GM23338 (cell line): ENCODE results near the gene FGF1. TPM values are rescaled to one million over a fixed set of nuclear protein-coding genes. Genes with fewer than 3 reads are reported as not detected.

Experiments
- ATAC-seq: fragments of 200-7000 bp; cut with Tn5 transposase; 3 replicates; pipeline ENCODE4 v1.9.1; 2020
- DNase-seq: peaks from one replicate; pipeline ENCODE4 v3.0.0-alpha.2; 2015; ENCODE audit warnings: low spot score
- H2AFZ ChIP-seq: fragments of 200-600 bp; sonication (generic); 2 replicates; pipeline ENCODE4 v1.8.0; 2016; ENCODE audit warnings: antibody characterized with exemption, mild to moderate bottlenecking, moderate library complexity
- H3F3A ChIP-seq: fragments of 200-600 bp; sonication (generic); replicated peaks from 2 replicates; pipeline ENCODE4 v1.8.0; 2017; ENCODE audit warnings: antibody characterized with exemption, mixed run types, low read depth
- H3K27ac ChIP-seq: fragments of 200-600 bp; sonication (generic); 2 replicates; pipeline ENCODE4 v1.6.1; 2016; ENCODE audit warnings: low read depth
- H3K27me3 ChIP-seq: fragments of 200-600 bp; sonication (generic); 2 replicates; pipeline ENCODE4 v1.8.0; 2016; ENCODE audit warnings: mild to moderate bottlenecking, mixed run types, moderate library complexity; ENCODE audit not compliant: insufficient read depth
- H3K36me3 ChIP-seq: fragments of 200-600 bp; sonication (generic); 2 replicates; pipeline ENCODE4 v1.8.0; 2016; ENCODE audit warnings: mild to moderate bottlenecking; ENCODE audit not compliant: insufficient read depth
- H3K4me1 ChIP-seq: fragments of 200-600 bp; sonication (generic); 2 replicates; pipeline ENCODE4 v1.8.0; 2016; ENCODE audit warnings: mild to moderate bottlenecking, moderate library complexity; ENCODE audit not compliant: insufficient read depth
- H3K4me2 ChIP-seq: fragments of 200-600 bp; sonication (generic); 2 replicates; pipeline ENCODE4 v1.7.1; 2017; ENCODE audit warnings: mixed run types
- H3K4me3 ChIP-seq: fragments of 200-600 bp; sonication (generic); 2 replicates; pipeline ENCODE4 v1.6.1; 2016; ENCODE audit warnings: mixed run types
- H3K79me2 ChIP-seq: fragments of 200-600 bp; sonication (generic); replicated peaks from 2 replicates; pipeline ENCODE4 v1.8.0; 2017; ENCODE audit warnings: mild to moderate bottlenecking; ENCODE audit not compliant: insufficient read depth
- H3K9me2 ChIP-seq: fragments of 200-600 bp; sonication (generic); 2 replicates; pipeline ENCODE4 v1.8.0; 2017; ENCODE audit not compliant: insufficient read depth
- H4K20me1 ChIP-seq: fragments of 200-600 bp; sonication (generic); replicated peaks from 2 replicates; pipeline ENCODE4 v1.8.0; 2017; ENCODE audit warnings: mild to moderate bottlenecking; ENCODE audit not compliant: insufficient read depth
- H3K27ac Mint-ChIP-seq: 2 replicates; pipeline ENCODE4 v1.8.0; 2020; ENCODE audit warnings: inconsistent platforms, mild to moderate bottlenecking, moderate library complexity, mixed read lengths
- H3K27me3 Mint-ChIP-seq: 3 replicates; pipeline ENCODE4 v1.8.0; 2022; ENCODE audit warnings: low read depth, mild to moderate bottlenecking, moderate library complexity, mixed read lengths, inconsistent platforms; ENCODE audit not compliant: insufficient read depth, poor library complexity
- H3K36me3 Mint-ChIP-seq: 3 replicates; pipeline ENCODE4 v1.8.0; 2021; ENCODE audit warnings: low read depth, mild to moderate bottlenecking, inconsistent platforms, moderate library complexity, mixed read lengths
- H3K4me1 Mint-ChIP-seq: 3 replicates; pipeline ENCODE4 v1.8.0; 2020; ENCODE audit warnings: mild to moderate bottlenecking, inconsistent platforms, mixed read lengths
- H3K4me3 Mint-ChIP-seq: 3 replicates; pipeline ENCODE4 v1.8.0; 2021; ENCODE audit warnings: moderate library complexity, mild to moderate bottlenecking, inconsistent platforms, mixed read lengths
- H3K9me3 Mint-ChIP-seq: 3 replicates; pipeline ENCODE4 v1.8.0; 2020; ENCODE audit warnings: moderate library complexity, mild to moderate bottlenecking, inconsistent platforms, mixed read lengths
- CREB1 ChIP-seq: fragments of 250-450 bp; sonication (Bioruptor Pico); IDR thresholded peaks from 2 replicates; pipeline ENCODE4 v1.5.0; 2020; ENCODE audit warnings: low read depth, mild to moderate bottlenecking, moderate library complexity
- CTCF ChIP-seq, 2 experiments: fragments of 200-600 bp in 1 of 2; sonication (generic) in 1 of 2; conservative IDR thresholded peaks; 2 replicates each; pipeline versions ENCODE4 v1.5.1 to v1.6.1; 2016 to 2017; ENCODE audit warnings: antibody characterized with exemption in 2 of 2, low read depth in 2 of 2, mild to moderate bottlenecking in 2 of 2, moderate library complexity in 1 of 2
- EZH2phosphoT487 ChIP-seq: fragments of 200-600 bp; sonication (generic); IDR thresholded peaks from one replicate; pipeline ENCODE4 v1.8.1; 2018; ENCODE audit warnings: antibody characterized with exemption; ENCODE audit not compliant: unreplicated experiment
- JUNB ChIP-seq: IDR thresholded peaks from one replicate; pipeline ENCODE4 v1.6.1; 2016; ENCODE audit warnings: antibody characterized with exemption; ENCODE audit not compliant: unreplicated experiment
- ZNF114 ChIP-seq: fragments of 250-450 bp; sonication (Bioruptor Pico); IDR thresholded peaks from 2 replicates; pipeline ENCODE4 v1.5.0; 2020; ENCODE audit warnings: mild to moderate bottlenecking, moderate library complexity
- ZNF331 ChIP-seq: fragments of 250-450 bp; sonication (Bioruptor Pico); IDR thresholded peaks from 2 replicates; pipeline ENCODE4 v1.5.0; 2020; ENCODE audit warnings: low read depth, mild to moderate bottlenecking, moderate library complexity
- polyA plus RNA-seq: library from polyadenylated mRNA; unstranded; fragments of >200 nt; fragmentation: Nextera tagmentation; extraction: Ambion mirVana; gene quantifications from 2 replicates; pipeline ENCODE4 v1.2.1, GENCODE V29; 2016
- total RNA-seq: library from RNA; depleted of rRNA; stranded (reverse); fragments of >200 nt; shearing (Covaris generic); gene quantifications from 2 replicates; pipeline ENCODE4 v1.2.3, GENCODE V29; 2014
- TF ChIP-seq, protein P1 (sequence below): fragments of 250-450 bp; sonication (Bioruptor Pico); IDR thresholded peaks from 2 replicates; pipeline ENCODE4 v1.5.0; 2020; ENCODE audit warnings: mild to moderate bottlenecking, moderate library complexity

The FGF1 gene
- total and polyA plus RNA-seq, 2 experiments from 2014 or later: 0.21 to 0.34 TPM

- H3K9me3 Mint-ChIP-seq: no peaks in the 10 kb centered on the region
- H3K4me1 ChIP-seq: peaks cover 11% of the 10 kb centered on the region
- H3K27ac ChIP-seq: no peak overlapping the region
- H3K4me3 ChIP-seq: no peak overlapping the region
- no peaks in the 10 kb centered on the region for H3K36me3 ChIP-seq
- no peak overlapping the region for H3K4me3 Mint-ChIP-seq
- no peaks in the 10 kb centered on the region for H3K9me2 ChIP-seq
- peaks cover 31% of the 10 kb centered on the region for H3K4me1 Mint-ChIP-seq
- ATAC-seq: no peak
- peak overlapping the region; percentile 2; the same call in 1 of the 2 replicates for H2AFZ ChIP-seq
- H4K20me1 ChIP-seq: no peaks in the 10 kb centered on the region
- DNase-seq: no peak
- H3F3A ChIP-seq: no peaks in the 10 kb centered on the region
- H3K79me2 ChIP-seq: no peaks in the 10 kb centered on the region
- no peaks in the 10 kb centered on the region for H3K27me3 ChIP-seq
- TF ChIP-seq ZNF114 (CRISPR knock-in tag) (no peak), CREB1 (no peak), JUNB (no peak), ZNF331 (CRISPR knock-in tag) (no peak), CTCF (conservative IDR thresholded peaks at IDR 0.05; ENCODE audit: low read depth in 2 of 2) (no peak), EZH2phosphoT487 (no peak)
- TF ChIP-seq, protein P1, sequence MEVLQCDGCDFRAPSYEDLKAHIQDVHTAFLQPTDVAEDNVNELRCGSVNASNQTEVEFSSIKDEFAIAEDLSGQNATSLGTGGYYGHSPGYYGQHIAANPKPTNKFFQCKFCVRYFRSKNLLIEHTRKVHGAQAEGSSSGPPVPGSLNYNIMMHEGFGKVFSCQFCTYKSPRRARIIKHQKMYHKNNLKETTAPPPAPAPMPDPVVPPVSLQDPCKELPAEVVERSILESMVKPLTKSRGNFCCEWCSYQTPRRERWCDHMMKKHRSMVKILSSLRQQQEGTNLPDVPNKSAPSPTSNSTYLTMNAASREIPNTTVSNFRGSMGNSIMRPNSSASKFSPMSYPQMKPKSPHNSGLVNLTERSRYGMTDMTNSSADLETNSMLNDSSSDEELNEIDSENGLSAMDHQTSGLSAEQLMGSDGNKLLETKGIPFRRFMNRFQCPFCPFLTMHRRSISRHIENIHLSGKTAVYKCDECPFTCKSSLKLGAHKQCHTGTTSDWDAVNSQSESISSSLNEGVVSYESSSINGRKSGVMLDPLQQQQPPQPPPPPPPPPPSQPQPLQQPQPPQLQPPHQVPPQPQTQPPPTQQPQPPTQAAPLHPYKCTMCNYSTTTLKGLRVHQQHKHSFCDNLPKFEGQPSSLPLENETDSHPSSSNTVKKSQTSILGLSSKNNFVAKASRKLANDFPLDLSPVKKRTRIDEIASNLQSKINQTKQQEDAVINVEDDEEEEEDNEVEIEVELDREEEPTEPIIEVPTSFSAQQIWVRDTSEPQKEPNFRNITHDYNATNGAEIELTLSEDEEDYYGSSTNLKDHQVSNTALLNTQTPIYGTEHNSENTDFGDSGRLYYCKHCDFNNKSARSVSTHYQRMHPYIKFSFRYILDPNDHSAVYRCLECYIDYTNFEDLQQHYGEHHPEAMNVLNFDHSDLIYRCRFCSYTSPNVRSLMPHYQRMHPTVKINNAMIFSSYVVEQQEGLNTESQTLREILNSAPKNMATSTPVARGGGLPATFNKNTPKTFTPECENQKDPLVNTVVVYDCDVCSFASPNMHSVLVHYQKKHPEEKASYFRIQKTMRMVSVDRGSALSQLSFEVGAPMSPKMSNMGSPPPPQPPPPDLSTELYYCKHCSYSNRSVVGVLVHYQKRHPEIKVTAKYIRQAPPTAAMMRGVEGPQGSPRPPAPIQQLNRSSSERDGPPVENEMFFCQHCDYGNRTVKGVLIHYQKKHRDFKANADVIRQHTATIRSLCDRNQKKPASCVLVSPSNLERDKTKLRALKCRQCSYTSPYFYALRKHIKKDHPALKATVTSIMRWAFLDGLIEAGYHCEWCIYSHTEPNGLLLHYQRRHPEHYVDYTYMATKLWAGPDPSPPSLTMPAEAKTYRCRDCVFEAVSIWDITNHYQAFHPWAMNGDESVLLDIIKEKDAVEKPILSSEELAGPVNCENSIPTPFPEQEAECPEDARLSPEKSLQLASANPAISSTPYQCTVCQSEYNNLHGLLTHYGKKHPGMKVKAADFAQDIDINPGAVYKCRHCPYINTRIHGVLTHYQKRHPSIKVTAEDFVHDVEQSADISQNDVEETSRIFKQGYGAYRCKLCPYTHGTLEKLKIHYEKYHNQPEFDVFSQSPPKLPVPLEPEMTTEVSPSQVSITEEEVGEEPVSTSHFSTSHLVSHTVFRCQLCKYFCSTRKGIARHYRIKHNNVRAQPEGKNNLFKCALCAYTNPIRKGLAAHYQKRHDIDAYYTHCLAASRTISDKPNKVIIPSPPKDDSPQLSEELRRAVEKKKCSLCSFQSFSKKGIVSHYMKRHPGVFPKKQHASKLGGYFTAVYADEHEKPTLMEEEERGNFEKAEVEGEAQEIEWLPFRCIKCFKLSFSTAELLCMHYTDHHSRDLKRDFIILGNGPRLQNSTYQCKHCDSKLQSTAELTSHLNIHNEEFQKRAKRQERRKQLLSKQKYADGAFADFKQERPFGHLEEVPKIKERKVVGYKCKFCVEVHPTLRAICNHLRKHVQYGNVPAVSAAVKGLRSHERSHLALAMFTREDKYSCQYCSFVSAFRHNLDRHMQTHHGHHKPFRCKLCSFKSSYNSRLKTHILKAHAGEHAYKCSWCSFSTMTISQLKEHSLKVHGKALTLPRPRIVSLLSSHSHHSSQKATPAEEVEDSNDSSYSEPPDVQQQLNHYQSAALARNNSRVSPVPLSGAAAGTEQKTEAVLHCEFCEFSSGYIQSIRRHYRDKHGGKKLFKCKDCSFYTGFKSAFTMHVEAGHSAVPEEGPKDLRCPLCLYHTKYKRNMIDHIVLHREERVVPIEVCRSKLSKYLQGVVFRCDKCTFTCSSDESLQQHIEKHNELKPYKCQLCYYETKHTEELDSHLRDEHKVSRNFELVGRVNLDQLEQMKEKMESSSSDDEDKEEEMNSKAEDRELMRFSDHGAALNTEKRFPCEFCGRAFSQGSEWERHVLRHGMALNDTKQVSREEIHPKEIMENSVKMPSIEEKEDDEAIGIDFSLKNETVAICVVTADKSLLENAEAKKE: no peak
- H3K27ac Mint-ChIP-seq: no peak overlapping the region
- peaks cover 3% of the 10 kb centered on the region for H3K27me3 Mint-ChIP-seq
- no peaks in the 10 kb centered on the region for H3K36me3 Mint-ChIP-seq
- no peak overlapping the region for H3K4me2 ChIP-seq
Measured at GRCh38 chr5:142644640-142645361, 41.1 kb downstream of the FGF1 start.
